Endodermal cell (in vitro differentiated cells): ENCODE results near the gene TMEM272. TPM values are rescaled to one million over a fixed set of nuclear protein-coding genes. Genes with fewer than 3 reads are reported as not detected.

Experiments used
- DNase-seq: peaks from one replicate; pipeline ENCODE4 v3.0.0-alpha.2; 2017
- H3K27ac ChIP-seq: 2 replicates; pipeline ENCODE4 v1.5.1; 2013; ENCODE audit warnings: mild to moderate bottlenecking, low read depth, low read length, moderate library complexity
- H3K27me3 ChIP-seq: 2 replicates; pipeline ENCODE4 v1.6.1; 2013; ENCODE audit warnings: mild to moderate bottlenecking, low read length, moderate library complexity; ENCODE audit not compliant: insufficient read depth, control insufficient read depth, poor library complexity, severe bottlenecking
- H3K36me3 ChIP-seq: 2 replicates; pipeline ENCODE4 v1.7.0; 2013; ENCODE audit warnings: mild to moderate bottlenecking, low read length, moderate library complexity; ENCODE audit not compliant: control insufficient read depth, insufficient read depth
- H3K4me1 ChIP-seq: one replicate; pipeline ENCODE4 v1.7.0; 2013; ENCODE audit warnings: low read length; ENCODE audit not compliant: control insufficient read depth, insufficient read depth
- H3K4me3 ChIP-seq: 2 replicates; pipeline ENCODE4 v1.5.1; 2013; ENCODE audit warnings: mild to moderate bottlenecking, low read length, moderate library complexity
- H3K9ac ChIP-seq: 2 replicates; pipeline ENCODE4 v1.6.1; 2013; ENCODE audit warnings: mild to moderate bottlenecking, low read length, moderate library complexity; ENCODE audit not compliant: poor library complexity, severe bottlenecking; ENCODE audit errors: extremely low read depth
- H3K9me3 ChIP-seq: 2 replicates; pipeline ENCODE4 v1.6.1; 2013; ENCODE audit warnings: mild to moderate bottlenecking, low read length, moderate library complexity; ENCODE audit not compliant: control insufficient read depth
- H3K27ac Mint-ChIP-seq: 2 replicates; pipeline ENCODE4 v1.8.0; 2020; ENCODE audit warnings: mixed read lengths
- H3K27me3 Mint-ChIP-seq: 2 replicates; pipeline ENCODE4 v1.8.0; 2021; ENCODE audit warnings: mild to moderate bottlenecking, mixed read lengths; ENCODE audit not compliant: insufficient read depth
- H3K36me3 Mint-ChIP-seq: 2 replicates; pipeline ENCODE4 v1.8.0; 2020; ENCODE audit warnings: low read depth, mixed read lengths
- H3K4me1 Mint-ChIP-seq: 2 replicates; pipeline ENCODE4 v1.8.0; 2020; ENCODE audit warnings: mixed read lengths
- H3K4me3 Mint-ChIP-seq: 2 replicates; pipeline ENCODE4 v1.8.0; 2020; ENCODE audit warnings: mild to moderate bottlenecking, moderate library complexity, mixed read lengths
- H3K9me3 Mint-ChIP-seq: 2 replicates; pipeline ENCODE4 v1.8.0; 2020; ENCODE audit warnings: mild to moderate bottlenecking, mixed read lengths
- WGBS, 2 experiments: methylation state at CpG; one replicate each; pipeline versions ENCODE4 v1.1.5 to v1.1.7; 2013; ENCODE audit warnings: missing lambda C conversion rate in 2 of 2, mixed read lengths in 1 of 2; ENCODE audit not compliant: insufficient coverage in 1 of 2, insufficient read length in 1 of 2; 5-methylcytosine and 5-hydroxymethylcytosine counted together
- total RNA-seq, 2 donors: library from RNA; stranded (reverse); fragmentation: NEBNext Ultra II Directional in 1 of 2; extraction: Animal tissue kit (Norgen Biotek cat#: 25700) in 1 of 2; gene quantifications; 2 replicates in 1 of 2; 3 replicates in 1 of 2; pipeline ENCODE4 v1.2.1, GENCODE V29; 2021
- TF ChIP-seq, protein P1 (sequence below): fragments of 200-600 bp; sonication (generic); conservative IDR thresholded peaks from 2 replicates; pipeline ENCODE4 v1.5.0; 2021; ENCODE audit warnings: antibody characterized with exemption, mild to moderate bottlenecking

TMEM272 gene
- total RNA-seq, 2 donors from 2014 or later = 0.62 TPM

DNA sequence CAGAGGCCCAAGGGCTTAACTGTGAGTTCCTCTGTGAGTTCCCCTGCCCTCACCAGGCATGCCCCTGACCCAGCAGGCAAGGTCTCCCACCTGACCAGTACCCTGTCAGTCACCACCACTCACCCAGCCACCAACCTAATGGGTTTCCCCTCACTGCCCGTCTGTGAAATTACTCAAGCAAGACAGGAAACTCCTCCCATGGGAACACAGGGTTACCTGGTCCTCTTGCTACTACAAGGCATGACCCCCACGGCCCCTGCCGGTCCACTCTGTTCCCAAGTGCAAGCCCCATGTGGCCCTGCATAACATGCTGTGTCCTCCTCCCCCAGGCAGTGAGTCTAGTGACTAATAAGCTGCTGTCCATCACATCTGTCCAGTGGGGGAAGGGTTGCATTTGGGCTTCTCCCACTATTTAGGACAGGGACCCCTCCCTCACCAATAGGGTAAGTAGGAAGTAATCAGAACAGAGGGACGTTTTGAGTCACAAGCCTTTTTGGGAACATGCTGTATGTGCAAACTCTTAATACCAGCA, 33.0 kb downstream of the TMEM272 start:
- Mint-ChIP-seq H3K27ac (no peak overlapping the region), H3K36me3 (no peaks in the 10 kb centered on the region), H3K4me1 (peaks cover 5% of the 10 kb centered on the region), H3K4me3 (no peak overlapping the region), H3K9me3 (no peaks in the 10 kb centered on the region), H3K27me3 (peaks cover 3% of the 10 kb centered on the region)
- no peaks in the 10 kb centered on the region for H3K27me3 ChIP-seq
- H3K9ac ChIP-seq = no peak overlapping the region
- no peaks in the 10 kb centered on the region for H3K36me3 ChIP-seq
- DNase-seq = no peak
- no peak overlapping the region for H3K4me3 ChIP-seq
- TF ChIP-seq, protein P1, sequence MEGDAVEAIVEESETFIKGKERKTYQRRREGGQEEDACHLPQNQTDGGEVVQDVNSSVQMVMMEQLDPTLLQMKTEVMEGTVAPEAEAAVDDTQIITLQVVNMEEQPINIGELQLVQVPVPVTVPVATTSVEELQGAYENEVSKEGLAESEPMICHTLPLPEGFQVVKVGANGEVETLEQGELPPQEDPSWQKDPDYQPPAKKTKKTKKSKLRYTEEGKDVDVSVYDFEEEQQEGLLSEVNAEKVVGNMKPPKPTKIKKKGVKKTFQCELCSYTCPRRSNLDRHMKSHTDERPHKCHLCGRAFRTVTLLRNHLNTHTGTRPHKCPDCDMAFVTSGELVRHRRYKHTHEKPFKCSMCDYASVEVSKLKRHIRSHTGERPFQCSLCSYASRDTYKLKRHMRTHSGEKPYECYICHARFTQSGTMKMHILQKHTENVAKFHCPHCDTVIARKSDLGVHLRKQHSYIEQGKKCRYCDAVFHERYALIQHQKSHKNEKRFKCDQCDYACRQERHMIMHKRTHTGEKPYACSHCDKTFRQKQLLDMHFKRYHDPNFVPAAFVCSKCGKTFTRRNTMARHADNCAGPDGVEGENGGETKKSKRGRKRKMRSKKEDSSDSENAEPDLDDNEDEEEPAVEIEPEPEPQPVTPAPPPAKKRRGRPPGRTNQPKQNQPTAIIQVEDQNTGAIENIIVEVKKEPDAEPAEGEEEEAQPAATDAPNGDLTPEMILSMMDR = no peak
- no peak overlapping the region for H3K27ac ChIP-seq
- H3K4me1 ChIP-seq = no peaks in the 10 kb centered on the region
- WGBS, 2 experiments = 84 to 85% methylated on average over 4 of the region's 4 CpGs
- no peaks in the 10 kb centered on the region for H3K9me3 ChIP-seq

DNA sequence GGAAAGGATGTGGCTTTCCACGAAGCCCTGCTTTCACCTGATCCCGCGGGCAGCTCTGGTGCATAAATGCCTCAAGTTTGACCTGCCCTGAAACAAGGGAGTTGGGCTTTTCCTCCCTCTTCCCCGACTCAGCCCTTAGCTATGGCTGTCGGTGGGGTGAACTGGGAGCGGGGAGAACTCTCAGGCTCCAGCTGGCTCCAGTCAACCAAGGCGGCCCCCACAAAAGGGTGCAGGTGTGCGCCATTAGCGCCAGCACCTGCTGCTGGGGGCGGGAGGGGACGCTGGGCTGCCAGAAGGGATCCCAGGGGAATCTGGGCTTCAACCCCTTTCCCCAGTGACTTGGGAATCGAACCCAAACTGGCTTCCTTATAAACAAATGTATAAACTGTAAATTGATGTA, 33.9 kb downstream of the TMEM272 start:
- H3K36me3 Mint-ChIP-seq = no peaks in the 10 kb centered on the region
- TF ChIP-seq, protein P1 = no peak
- 88 to 98% methylated on average over 8 to 12 of the region's 12 CpGs for WGBS, 2 experiments
- no peak overlapping the region for H3K4me3 Mint-ChIP-seq
- peaks cover 5% of the 10 kb centered on the region for H3K4me1 Mint-ChIP-seq
- H3K9me3 ChIP-seq = no peaks in the 10 kb centered on the region
- no peak overlapping the region for H3K9ac ChIP-seq
- H3K27me3 Mint-ChIP-seq = peaks cover 3% of the 10 kb centered on the region
- H3K4me1 ChIP-seq = no peaks in the 10 kb centered on the region
- H3K4me3 ChIP-seq = no peak overlapping the region
- no peak overlapping the region for H3K27ac ChIP-seq
- H3K27ac Mint-ChIP-seq = no peak overlapping the region
- no peak for DNase-seq
- H3K27me3 ChIP-seq = no peaks in the 10 kb centered on the region
- H3K9me3 Mint-ChIP-seq = no peaks in the 10 kb centered on the region
- no peaks in the 10 kb centered on the region for H3K36me3 ChIP-seq

DNA sequence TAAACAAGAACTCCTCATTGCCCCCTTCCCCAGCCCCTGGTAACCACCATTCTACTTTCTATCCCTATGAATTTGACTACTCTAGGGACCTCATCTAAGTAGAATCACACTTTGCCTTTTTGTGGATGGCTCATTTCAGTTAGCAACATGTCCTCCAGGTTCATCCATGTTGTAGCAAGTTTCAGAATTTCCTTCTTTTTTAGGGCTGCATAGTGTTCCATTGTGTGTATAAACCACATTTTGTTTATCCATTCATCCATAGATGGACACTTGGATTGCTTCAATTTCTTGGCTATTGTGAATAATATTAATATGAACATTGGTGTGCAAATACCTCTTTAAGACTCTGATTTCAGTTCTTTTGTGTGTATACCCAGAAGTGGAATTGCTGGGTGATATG, 36.2 kb downstream of the TMEM272 start:
- Histone ChIP-seq H3K9ac (no peak overlapping the region), H3K36me3 (no peaks in the 10 kb centered on the region), H3K4me1 (no peaks in the 10 kb centered on the region), H3K27ac (no peak overlapping the region), H3K4me3 (no peak overlapping the region), H3K27me3 (no peaks in the 10 kb centered on the region), H3K9me3 (no peaks in the 10 kb centered on the region)
- Mint-ChIP-seq H3K9me3 (no peaks in the 10 kb centered on the region), H3K4me3 (no peak overlapping the region), H3K36me3 (no peaks in the 10 kb centered on the region), H3K4me1 (peaks cover 13% of the 10 kb centered on the region), H3K27me3 (peaks cover 2% of the 10 kb centered on the region), H3K27ac (no peak overlapping the region)
- TF ChIP-seq, protein P1 = no peak
- no peak for DNase-seq
